Karpas-422 (cell line): ENCODE results near the gene SNX6. TPM values are rescaled to one million over a fixed set of nuclear protein-coding genes. Genes with fewer than 3 reads are reported as not detected.
A peak's percentile ranks its signal among the peaks of the same experiment; 100 is the strongest.
"Not testable (repeated sequence)": the region's sequence is repeated elsewhere in the genome, so short reads cannot be mapped to it uniquely, and the experiment has no call there.

Source experiments
- DNase-seq: peaks from one replicate; pipeline ENCODE4 v3.0.0-alpha.2; 2015
- H2AFZ ChIP-seq: fragments of 200-600 bp; sonication (generic); 2 replicates; pipeline ENCODE4 v1.6.1; 2014; ENCODE audit warnings: antibody characterized with exemption, low read length, mixed read lengths
- H3K27ac ChIP-seq: fragments of 200-600 bp; sonication (generic); 2 replicates; pipeline ENCODE4 v1.5.1; 2014; ENCODE audit warnings: mild to moderate bottlenecking, low read length, moderate library complexity
- H3K27me3 ChIP-seq: fragments of 200-600 bp; sonication (generic); 2 replicates; pipeline ENCODE4 v1.6.1; 2014; ENCODE audit warnings: low read length, mixed read lengths
- H3K36me3 ChIP-seq: fragments of 200-600 bp; sonication (generic); 2 replicates; pipeline ENCODE4 v1.6.1; 2014; ENCODE audit warnings: low read length, mixed read lengths; ENCODE audit not compliant: insufficient read depth
- H3K4me1 ChIP-seq: fragments of 200-600 bp; sonication (generic); 2 replicates; pipeline ENCODE4 v1.6.1; 2014; ENCODE audit warnings: mild to moderate bottlenecking, low read length, mixed read lengths
- H3K4me2 ChIP-seq: fragments of 200-600 bp; sonication (generic); 2 replicates; pipeline ENCODE4 v1.6.1; 2014; ENCODE audit warnings: low read length, low read depth, mild to moderate bottlenecking; ENCODE audit not compliant: poor library complexity, severe bottlenecking
- H3K4me3 ChIP-seq: fragments of 200-600 bp; sonication (generic); 2 replicates; pipeline ENCODE4 v1.5.1; 2014; ENCODE audit warnings: mild to moderate bottlenecking, antibody characterized with exemption, low read length, mixed read lengths
- H3K79me2 ChIP-seq: fragments of 200-600 bp; sonication (generic); 2 replicates; pipeline ENCODE4 v1.6.1; 2014; ENCODE audit warnings: mild to moderate bottlenecking, low read length, mixed read lengths
- H3K9ac ChIP-seq: fragments of 200-600 bp; sonication (generic); 2 replicates; pipeline ENCODE4 v1.6.0; 2014; ENCODE audit warnings: low read length
- H3K9me2 ChIP-seq: fragments of 200-600 bp; sonication (generic), shearing (Covaris generic); replicated peaks from 2 replicates; pipeline ENCODE4 v1.6.0; 2014; ENCODE audit warnings: mild to moderate bottlenecking, low read length, moderate library complexity; ENCODE audit not compliant: insufficient read depth
- H3K9me3 ChIP-seq: fragments of 300-700, 200-600 bp; sonication (generic); 2 replicates; pipeline ENCODE4 v1.6.1; 2014; ENCODE audit warnings: low read length, mixed read lengths
- H4K20me1 ChIP-seq: fragments of 200-600 bp; sonication (generic); 2 replicates; pipeline ENCODE4 v1.6.1; 2014; ENCODE audit warnings: mild to moderate bottlenecking, antibody characterized with exemption, low read length, low read depth; ENCODE audit not compliant: insufficient read depth
- total RNA-seq: library from RNA; depleted of rRNA; stranded (reverse); fragments of >200 nt; shearing (Covaris generic); gene quantifications from 2 replicates; pipeline ENCODE4 v1.2.3, GENCODE V29; 2014; ENCODE audit warnings: low replicate concordance

Gene SNX6
- total RNA-seq, 1 experiment from 2014 or later: 120 TPM

DNA sequence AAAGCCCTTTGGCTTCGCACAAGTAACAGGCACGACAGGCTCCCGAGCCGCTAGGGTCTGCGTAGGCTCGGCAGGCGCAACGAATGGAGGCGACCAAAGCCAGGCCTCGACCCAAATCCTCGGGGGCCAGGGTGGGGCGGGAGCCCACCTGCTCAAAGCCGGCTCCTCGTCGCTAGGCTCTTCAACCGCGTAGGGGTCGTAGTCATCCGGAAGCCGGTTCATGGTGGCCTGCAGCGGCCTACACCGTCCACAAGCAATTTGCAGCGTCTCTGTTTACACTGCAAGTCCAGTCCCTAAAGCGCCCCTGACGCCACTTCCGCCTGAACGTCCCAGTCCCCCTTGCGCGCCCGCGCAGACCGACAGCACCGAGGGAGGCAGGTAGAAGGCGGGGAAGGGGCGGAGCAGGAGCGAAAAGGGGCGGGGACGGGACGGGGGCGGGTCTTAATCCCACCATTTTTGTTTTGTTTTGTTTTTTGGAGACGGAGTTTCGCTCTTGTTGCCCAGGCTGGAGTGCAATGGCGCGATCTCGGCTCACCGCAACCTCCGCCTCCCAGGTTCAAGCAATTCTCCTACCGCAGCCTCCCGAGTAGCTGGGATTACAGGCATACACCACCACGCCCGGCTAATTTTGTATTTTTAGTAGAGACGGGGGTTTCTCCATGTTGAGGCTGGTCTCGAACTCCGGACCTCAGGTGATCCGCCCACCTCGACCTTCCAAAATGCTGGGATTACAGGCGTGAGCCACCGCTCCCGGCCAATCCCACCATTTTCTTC lies 90.4 kb downstream of the SNX6 start, which contains the start of gene EAPP:
Gene EAPP, minus strand, starts transcription at position 295 of the 774 bp plus-strand sequence. Its CDS starts 73 bp downstream, at position 222.
- DNase-seq: peak; percentile 99
- peak within 1 kb of the TSS; percentile 27; the same call in 1 of the 2 replicates for H3K27ac ChIP-seq
- peaks cover 20% of the 10 kb centered on the region for H3K4me1 ChIP-seq
- H3K4me2 ChIP-seq: peak within 1 kb of the TSS; percentile 87
- H3K9ac ChIP-seq: peak within 1 kb of the TSS; percentile 92
- peak within 1 kb of the TSS; percentile 92 for H2AFZ ChIP-seq
- H3K27me3 ChIP-seq: no peaks in the 10 kb centered on the region
- peaks cover 8% of the 10 kb centered on the region; the same call in 1 of the 2 replicates for H4K20me1 ChIP-seq
- peak within 1 kb of the TSS; percentile 96 for H3K4me3 ChIP-seq
- H3K9me2 ChIP-seq: no peaks in the 10 kb centered on the region
- H3K36me3 ChIP-seq: peaks cover 13% of the 10 kb centered on the region
- no peaks in the 10 kb centered on the region for H3K9me3 ChIP-seq
- H3K79me2 ChIP-seq: peaks cover 29% of the 10 kb centered on the region

- peak overlapping the region; percentile 96 for H3K4me3 ChIP-seq
- peak overlapping the region; percentile 27; the same call in 1 of the 2 replicates for H3K27ac ChIP-seq
- peak overlapping the region; percentile 92 for H2AFZ ChIP-seq
These were observed 91.0 kb downstream of the SNX6 start for GRCh38 chr14:34538871-34539406.

GRCh38 chr14:34538096-34538495 lies 91.9 kb downstream of the SNX6 start:
- Histone ChIP-seq H3K4me1 (peaks cover 20% of the 10 kb centered on the region), H3K4me3 (peak overlapping the region; percentile 96), H3K9ac (peak overlapping the region; percentile 92), H3K4me2 (peak overlapping the region; percentile 87), H3K36me3 (peaks cover 25% of the 10 kb centered on the region), H3K79me2 (peaks cover 29% of the 10 kb centered on the region)
- not testable (repeated sequence) for H4K20me1 ChIP-seq, H3K27me3 ChIP-seq, H3K9me3 ChIP-seq, H3K9me2 ChIP-seq, DNase-seq, H3K27ac ChIP-seq, H2AFZ ChIP-seq

More at GRCh38 chr14:34538871-34539406, 91.0 kb downstream of the SNX6 start:
- H3K9me2 ChIP-seq: no peaks in the 10 kb centered on the region
- H3K36me3 ChIP-seq: peaks cover 17% of the 10 kb centered on the region
- H3K9ac ChIP-seq: peak overlapping the region; percentile 92
- no peaks in the 10 kb centered on the region for H3K27me3 ChIP-seq
- DNase-seq: no peak
- peaks cover 20% of the 10 kb centered on the region for H3K4me1 ChIP-seq
- H3K9me3 ChIP-seq: no peaks in the 10 kb centered on the region
- H4K20me1 ChIP-seq: peaks cover 8% of the 10 kb centered on the region; the same call in 1 of the 2 replicates
- H3K4me2 ChIP-seq: peak overlapping the region; percentile 87
- peaks cover 29% of the 10 kb centered on the region for H3K79me2 ChIP-seq

GRCh38 chr14:34537677-34538009 lies 92.3 kb downstream of the SNX6 start:
- no peaks in the 10 kb centered on the region for H3K9me3 ChIP-seq
- H3K4me3 ChIP-seq: peak overlapping the region; percentile 33; the same call in 1 of the 2 replicates
- H3K9me2 ChIP-seq: no peaks in the 10 kb centered on the region
- H3K79me2 ChIP-seq: peaks cover 29% of the 10 kb centered on the region
- no peak overlapping the region for H3K27ac ChIP-seq
- H4K20me1 ChIP-seq: peaks cover 8% of the 10 kb centered on the region; the same call in 1 of the 2 replicates
- peak overlapping the region; percentile 87 for H3K4me2 ChIP-seq
- peaks cover 29% of the 10 kb centered on the region for H3K36me3 ChIP-seq
- no peak overlapping the region for H2AFZ ChIP-seq
- peaks cover 20% of the 10 kb centered on the region for H3K4me1 ChIP-seq
- no peak for DNase-seq
- no peaks in the 10 kb centered on the region for H3K27me3 ChIP-seq
- H3K9ac ChIP-seq: peak overlapping the region; percentile 23

DNA sequence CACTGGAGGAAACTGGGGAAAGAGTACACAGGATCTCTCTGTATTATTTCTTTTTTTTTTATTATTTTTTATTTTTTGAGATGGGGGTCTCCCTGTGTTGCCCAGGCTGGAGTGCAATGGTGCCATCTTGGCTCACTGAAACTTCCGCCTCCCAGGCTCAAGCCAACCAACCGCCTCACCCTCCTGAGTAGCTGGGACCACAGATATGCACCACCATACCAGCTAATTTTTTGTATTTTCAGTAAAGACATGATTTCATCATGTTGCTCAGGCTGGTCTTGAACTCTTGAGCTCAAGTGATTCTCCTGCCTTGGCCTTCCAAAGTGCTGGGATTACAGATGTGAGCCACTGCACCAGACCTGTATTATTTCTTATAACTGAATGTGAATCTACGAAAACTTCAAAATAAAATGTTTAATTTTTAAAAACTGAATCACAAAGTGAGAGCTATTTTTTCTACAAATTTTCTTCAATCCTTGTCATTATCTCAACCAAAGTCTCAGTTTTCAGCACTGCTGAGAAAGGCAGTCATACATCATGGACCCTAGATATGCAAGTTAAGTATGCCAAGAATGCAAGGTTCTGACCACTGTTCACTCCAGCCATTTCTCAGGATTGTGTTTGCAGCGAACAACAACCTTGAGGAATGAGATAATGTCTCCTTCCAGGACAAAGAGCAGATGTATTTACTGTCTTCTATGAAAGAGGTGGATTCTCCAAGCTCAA lies 92.8 kb downstream of the SNX6 start:
- Histone ChIP-seq H3K9me3 (no peaks in the 10 kb centered on the region), H3K27me3 (no peaks in the 10 kb centered on the region), H4K20me1 (peaks cover 8% of the 10 kb centered on the region; the same call in 1 of the 2 replicates), H3K9ac (peak overlapping the region; percentile 23), H3K4me3 (peak overlapping the region; percentile 33; the same call in 1 of the 2 replicates), H3K36me3 (peaks cover 34% of the 10 kb centered on the region), H2AFZ (no peak overlapping the region), H3K4me1 (peaks cover 20% of the 10 kb centered on the region), H3K27ac (no peak overlapping the region), H3K9me2 (no peaks in the 10 kb centered on the region), H3K79me2 (peaks cover 29% of the 10 kb centered on the region), H3K4me2 (peak overlapping the region; percentile 87)
- DNase-seq: no peak

DNA sequence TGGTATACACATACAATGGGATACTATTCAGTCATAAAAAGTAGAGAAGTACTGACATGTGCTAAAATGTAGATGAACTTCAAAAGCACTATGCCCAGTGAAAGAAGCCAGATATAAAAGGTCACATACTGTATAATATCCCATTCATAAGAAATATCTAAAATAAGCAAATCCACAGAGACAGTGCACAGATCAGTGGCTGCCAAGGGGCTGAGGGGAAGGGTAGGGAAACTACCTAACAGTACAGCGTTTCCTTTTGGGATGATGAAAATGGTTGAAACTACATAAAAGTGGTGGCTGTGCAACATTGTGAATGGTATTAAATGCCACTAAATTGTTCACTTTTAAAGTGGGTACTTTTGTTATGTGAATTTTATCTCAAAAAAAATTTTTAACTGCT lies 102.4 kb downstream of the SNX6 start:
- no peak overlapping the region for H2AFZ ChIP-seq
- no peaks in the 10 kb centered on the region for H3K4me1 ChIP-seq
- no peak for DNase-seq
- no peaks in the 10 kb centered on the region for H3K9me3 ChIP-seq
- no peak overlapping the region for H3K4me3 ChIP-seq
- H3K9ac ChIP-seq: no peak overlapping the region
- no peaks in the 10 kb centered on the region for H3K79me2 ChIP-seq
- H3K9me2 ChIP-seq: no peaks in the 10 kb centered on the region
- H3K36me3 ChIP-seq: peaks cover 44% of the 10 kb centered on the region
- no peak overlapping the region for H3K4me2 ChIP-seq
- H3K27me3 ChIP-seq: no peaks in the 10 kb centered on the region
- no peaks in the 10 kb centered on the region for H4K20me1 ChIP-seq
- H3K27ac ChIP-seq: no peak overlapping the region

GRCh38 chr14:34524216-34524615 lies 105.7 kb downstream of the SNX6 start:
- not testable (repeated sequence) for H3K79me2 ChIP-seq, H4K20me1 ChIP-seq, H3K4me2 ChIP-seq, H3K27ac ChIP-seq, H2AFZ ChIP-seq, H3K9me2 ChIP-seq, H3K9me3 ChIP-seq, H3K4me1 ChIP-seq, H3K4me3 ChIP-seq, H3K9ac ChIP-seq, H3K27me3 ChIP-seq, DNase-seq
- peaks cover 49% of the 10 kb centered on the region for H3K36me3 ChIP-seq

DNA sequence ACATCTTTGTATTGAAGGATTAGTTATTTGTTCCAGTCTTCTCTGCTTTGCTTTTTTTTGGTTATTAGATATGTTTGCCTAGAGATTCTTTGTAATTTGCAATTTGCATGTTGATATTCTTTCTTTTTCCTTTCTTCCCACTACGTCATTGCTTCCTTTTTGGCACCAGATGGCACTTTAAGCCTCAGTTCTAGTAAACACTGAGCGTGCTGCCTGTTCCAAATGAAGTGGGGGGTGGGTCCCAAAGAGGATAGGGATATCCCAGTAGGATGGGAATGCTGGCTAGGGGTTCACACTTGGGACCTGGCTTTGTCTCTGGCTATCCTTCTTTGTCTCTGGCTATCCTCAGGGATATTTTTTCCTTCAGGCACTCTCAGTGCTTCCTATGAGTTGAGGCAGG lies 107.5 kb downstream of the SNX6 start:
- Histone ChIP-seq H3K9ac (no peak overlapping the region), H3K27ac (no peak overlapping the region), H4K20me1 (no peaks in the 10 kb centered on the region), H3K4me1 (no peaks in the 10 kb centered on the region), H3K79me2 (no peaks in the 10 kb centered on the region), H3K9me2 (no peaks in the 10 kb centered on the region), H3K9me3 (no peaks in the 10 kb centered on the region), H3K4me3 (no peak overlapping the region), H2AFZ (no peak overlapping the region), H3K36me3 (peaks cover 48% of the 10 kb centered on the region), H3K27me3 (no peaks in the 10 kb centered on the region), H3K4me2 (no peak overlapping the region)
- no peak for DNase-seq
